HG02970 (cell line): ENCODE measurements around the gene MRPL53.
"Not testable (repeated sequence)": the region's sequence is repeated elsewhere in the genome, so short reads cannot be mapped to it uniquely, and the experiment has no call there.

Source experiments
- ATAC-seq: cut with Tn5 transposase; IDR thresholded peaks from one replicate; pipeline ENCODE4 v1.9.1; 2021; ENCODE audit warnings: mild to moderate bottlenecking, moderate library complexity, moderate number of reproducible peaks; ENCODE audit not compliant: unreplicated experiment, low FRiP score

The MRPL53 gene

DNA sequence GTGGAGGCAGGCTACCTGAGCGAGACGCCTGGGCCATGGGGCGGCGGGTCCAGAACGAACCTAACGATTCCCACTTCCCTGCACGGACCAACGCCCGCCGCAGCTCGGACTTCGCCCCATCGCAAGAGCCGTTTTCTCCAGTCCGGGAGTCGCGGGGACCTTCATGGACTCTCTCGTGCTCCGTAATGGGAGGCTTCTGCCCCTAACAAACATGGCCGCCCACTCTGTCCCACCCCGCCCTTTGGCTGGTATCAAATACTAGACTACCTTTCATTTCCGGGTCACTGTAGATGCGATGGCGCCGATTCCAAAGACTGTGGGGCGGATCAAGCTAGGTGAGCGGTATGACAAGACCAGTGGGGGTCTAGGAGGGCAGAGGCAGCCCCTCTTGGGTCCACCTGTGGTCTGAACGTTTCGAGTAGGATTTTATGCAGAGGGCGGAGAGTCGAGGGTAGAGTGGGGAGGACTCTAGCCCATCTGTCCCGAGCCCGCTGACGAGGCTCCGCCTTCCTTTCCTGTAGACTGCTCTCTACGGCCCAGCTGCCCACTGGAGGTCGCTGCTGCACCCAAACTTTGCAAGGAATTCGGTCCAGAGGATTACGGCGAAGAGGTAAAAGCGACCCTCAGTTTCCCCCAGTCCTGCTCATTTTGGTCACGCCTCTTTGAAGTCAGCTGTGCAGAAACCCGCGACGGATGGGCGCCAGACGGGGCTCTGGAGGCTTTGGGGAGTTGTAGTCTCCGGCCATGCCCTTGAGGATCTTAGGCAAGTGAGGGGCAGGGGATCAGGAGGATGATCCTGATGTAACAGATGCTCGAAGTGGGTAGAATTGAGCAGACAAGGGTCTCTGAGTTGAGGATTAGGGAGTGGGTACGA is 10.6 kb upstream of the MRPL53 start, which contains the start of the genes CCDC142 and TTC31:
TSS of gene CCDC142 (minus strand) at position 198 of the 874 bp plus-strand sequence. CDS start at position 37, 161 bp downstream.
TSS of gene TTC31 (plus strand) at position 281 of the 874 bp plus-strand sequence. CDS start at position 296, 15 bp downstream.
- peak; percentile 86 for ATAC-seq

- peak; percentile 37 for ATAC-seq
Observed at GRCh38 chr2:74481961-74482800, 9.7 kb upstream of the MRPL53 start.

DNA sequence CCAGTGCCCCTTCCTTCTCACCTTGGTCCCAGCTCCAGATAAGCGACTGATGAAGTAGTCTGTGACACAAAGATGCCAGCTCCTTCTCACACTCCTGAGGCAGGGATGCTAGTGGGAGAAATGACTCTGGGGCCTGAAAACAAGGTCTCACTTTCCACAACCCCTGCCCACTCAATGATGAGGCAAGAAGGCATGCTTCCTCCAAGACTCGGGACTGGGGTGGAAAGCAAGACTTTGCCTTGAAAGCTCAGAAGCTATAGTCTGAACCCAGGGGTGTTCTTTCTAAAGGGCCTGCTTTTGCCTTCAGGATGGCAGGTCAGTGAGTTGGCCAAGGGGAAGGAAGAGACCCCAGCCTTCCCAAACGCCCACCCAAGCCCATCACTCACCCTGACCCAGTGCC is 9.0 kb upstream of the MRPL53 start:
- no peak for ATAC-seq

DNA sequence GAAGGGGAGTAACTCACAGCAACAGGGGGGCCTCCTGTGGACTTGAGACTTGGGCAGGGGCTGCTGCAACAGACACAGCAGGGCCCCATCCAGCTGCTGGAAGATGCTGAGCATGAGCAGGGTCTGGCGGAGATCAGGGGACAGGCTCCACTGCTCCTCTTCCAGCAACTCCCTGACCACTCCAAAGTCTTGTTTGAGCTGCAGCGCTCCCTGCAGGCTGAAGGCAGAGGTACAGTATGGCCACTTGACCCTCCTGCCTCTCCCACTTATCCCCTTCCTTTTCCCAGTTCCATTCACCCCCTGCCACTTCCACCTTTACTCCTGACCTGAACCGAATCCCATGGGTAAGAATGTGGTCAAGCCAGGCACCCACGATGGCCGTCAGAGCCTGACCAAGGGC is 2.4 kb upstream of the MRPL53 start:
- no peak for ATAC-seq

GRCh38 chr2:74474481-74474880 is 2.0 kb upstream of the MRPL53 start:
- ATAC-seq: no peak

DNA sequence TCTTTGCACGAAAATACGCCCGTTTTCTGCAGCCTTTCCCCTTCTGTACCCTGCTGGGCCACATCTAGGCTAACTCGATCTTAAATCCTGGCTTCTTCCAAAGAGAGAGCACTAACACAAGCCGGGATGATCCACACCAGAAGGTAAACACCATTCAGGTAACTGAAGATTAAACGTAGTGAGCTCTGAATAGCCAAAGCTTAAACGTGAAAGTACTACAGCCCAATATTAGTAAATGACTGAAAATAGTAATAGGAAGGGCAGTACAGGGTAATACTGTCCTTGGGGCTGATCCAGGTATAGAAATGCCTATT is 422 bp upstream of the MRPL53 start:
- no peak for ATAC-seq

- no peak for ATAC-seq
Observed at GRCh38 chr2:74471332-74472065, 981 bp downstream of the MRPL53 start.

DNA sequence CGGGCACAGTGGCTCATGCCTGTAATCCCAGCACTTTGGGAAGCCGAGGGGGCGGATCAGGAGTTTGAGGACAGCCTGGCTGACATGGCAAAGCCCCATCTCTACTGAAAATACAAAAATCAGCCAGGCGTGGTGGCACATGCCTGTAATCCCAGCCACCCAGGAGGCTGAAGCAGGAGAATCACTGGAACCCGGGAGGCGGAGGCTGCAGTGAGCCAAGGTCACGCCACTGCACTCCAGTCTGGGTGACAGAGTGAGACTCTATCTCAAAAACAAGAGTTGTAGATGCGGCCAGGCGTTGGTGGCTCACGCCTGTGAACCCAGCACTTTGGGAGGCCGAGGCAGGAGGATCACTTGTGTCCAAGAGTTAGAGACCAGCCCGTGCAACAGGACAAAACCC is 1.7 kb downstream of the MRPL53 start:
- ATAC-seq: not testable (repeated sequence)

DNA sequence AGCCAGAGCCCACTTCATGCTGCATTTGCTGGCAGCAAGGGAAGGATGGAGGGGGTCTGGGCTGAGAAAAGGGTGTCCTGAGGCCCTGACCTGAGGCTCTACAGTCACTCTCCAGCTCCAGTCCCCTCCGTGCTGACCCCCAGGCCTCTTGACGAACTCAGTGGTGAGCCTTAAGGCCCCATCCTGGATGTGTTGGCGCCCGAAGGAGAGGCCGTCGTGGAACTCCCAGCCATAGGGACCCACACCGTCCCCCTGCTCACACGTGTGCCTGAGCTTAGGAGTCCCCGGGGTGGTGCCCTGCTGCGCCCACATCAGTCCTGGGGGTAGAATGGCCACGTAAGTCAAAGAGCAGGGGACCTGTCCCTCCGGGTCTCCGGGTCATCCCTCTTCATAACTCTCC is 8.1 kb downstream of the MRPL53 start:
- no peak for ATAC-seq

GRCh38 chr2:74462786-74463105 is 9.7 kb downstream of the MRPL53 start:
- no peak for ATAC-seq

GRCh38 chr2:74462054-74462785 is 10.3 kb downstream of the MRPL53 start:
- no peak for ATAC-seq

GRCh38 chr2:74461187-74462053 is 11.1 kb downstream of the MRPL53 start:
- no peak for ATAC-seq

DNA sequence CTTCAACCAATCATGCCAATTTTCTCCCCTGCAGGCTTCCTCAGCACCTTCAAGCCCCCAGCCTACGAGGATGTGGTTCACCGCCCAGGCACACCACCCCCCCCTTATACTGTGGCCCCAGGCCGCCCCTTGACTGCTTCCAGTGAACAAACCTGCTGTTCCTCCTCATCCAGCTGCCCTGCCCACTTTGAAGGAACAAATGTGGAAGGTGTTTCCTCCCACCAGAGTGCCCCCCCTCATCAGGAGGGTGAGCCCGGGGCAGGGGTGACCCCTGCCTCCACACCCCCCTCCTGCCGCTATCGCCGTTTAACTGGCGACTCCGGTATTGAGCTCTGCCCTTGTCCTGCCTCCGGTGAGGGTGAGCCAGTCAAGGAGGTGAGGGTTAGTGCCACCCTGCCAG is 12.3 kb downstream of the MRPL53 start:
- ATAC-seq: not testable (repeated sequence)

- not testable (repeated sequence) for ATAC-seq
Observed at GRCh38 chr2:74459503-74460118, 12.9 kb downstream of the MRPL53 start.

- no peak for ATAC-seq
Observed at GRCh38 chr2:74458938-74459363, 13.5 kb downstream of the MRPL53 start.

- peak; percentile 82 for ATAC-seq
Observed at GRCh38 chr2:74458132-74458937, 14.1 kb downstream of the MRPL53 start, which contains the start of gene WBP1. WBP1 (plus strand) TSS chr2:74458438; CDS start chr2:74458603, 165 bp downstream.

GRCh38 chr2:74457549-74458131 is 14.8 kb downstream of the MRPL53 start:
- ATAC-seq: peak; percentile 35
